H9 (cell line): ENCODE data around the gene HP1BP3. TPM values are rescaled to one million over a fixed set of nuclear protein-coding genes. Genes with fewer than 3 reads are reported as not detected.

Experiments
- DNase-seq: peaks from one replicate; pipeline ENCODE4 v3.0.0-alpha.2; 2017
- H2AFZ ChIP-seq: one replicate; pipeline ENCODE4 v1.6.1; 2013; ENCODE audit warnings: mild to moderate bottlenecking, low read length, control low read depth, moderate library complexity
- H2AK5ac ChIP-seq: 2 replicates; pipeline ENCODE4 v1.6.1; 2013; ENCODE audit warnings: low read length, control low read depth, mixed read lengths; ENCODE audit not compliant: insufficient read length
- H2BK120ac ChIP-seq: one replicate; pipeline ENCODE4 v1.6.1; 2013; ENCODE audit warnings: low read depth, mild to moderate bottlenecking, low read length, control low read depth, inconsistent platforms; ENCODE audit not compliant: poor library complexity, severe bottlenecking
- H2BK12ac ChIP-seq: 2 replicates; pipeline ENCODE4 v1.6.1; 2013; ENCODE audit warnings: low read length, control low read depth, mixed read lengths, low read depth; ENCODE audit not compliant: insufficient read length
- H2BK15ac ChIP-seq: 2 replicates; pipeline ENCODE4 v1.6.1; 2013; ENCODE audit warnings: low read depth, low read length, control low read depth
- H2BK20ac ChIP-seq: one replicate; pipeline ENCODE4 v1.6.1; 2013; ENCODE audit warnings: low read depth, mild to moderate bottlenecking, low read length, control low read depth, inconsistent platforms; ENCODE audit not compliant: poor library complexity, severe bottlenecking
- H2BK5ac ChIP-seq: 2 replicates; pipeline ENCODE4 v1.6.1; 2013; ENCODE audit warnings: low read length, control low read depth, mixed read lengths; ENCODE audit not compliant: insufficient read length
- H3K14ac ChIP-seq: 2 replicates; pipeline ENCODE4 v1.6.1; 2013; ENCODE audit warnings: low read length, control low read depth; ENCODE audit not compliant: insufficient read depth
- H3K18ac ChIP-seq: 2 replicates; pipeline ENCODE4 v1.6.1; 2013; ENCODE audit warnings: low read depth, mild to moderate bottlenecking, mixed read lengths, low read length, control low read depth; ENCODE audit not compliant: insufficient read length
- H3K23ac ChIP-seq: 2 replicates; pipeline ENCODE4 v1.6.1; 2013; ENCODE audit warnings: low read length, control low read depth, mixed read lengths, low read depth; ENCODE audit not compliant: insufficient read length
- H3K23me2 ChIP-seq: 2 replicates; pipeline ENCODE4 v1.6.1; 2013; ENCODE audit warnings: low read depth, mild to moderate bottlenecking, mixed read lengths, low read length, control low read depth; ENCODE audit not compliant: insufficient read length, poor library complexity, severe bottlenecking
- H3K27ac ChIP-seq: 2 replicates; pipeline ENCODE4 v1.5.1; 2013; ENCODE audit warnings: low read length, control low read depth, mixed read lengths, low read depth; ENCODE audit not compliant: insufficient read length
- H3K27me3 ChIP-seq: 2 replicates; pipeline ENCODE4 v1.6.1; 2013; ENCODE audit warnings: low read length, control low read depth, inconsistent platforms; ENCODE audit not compliant: insufficient read depth
- H3K4ac ChIP-seq: 2 replicates; pipeline ENCODE4 v1.6.1; 2013; ENCODE audit warnings: low read depth, mild to moderate bottlenecking, control low read depth, inconsistent platforms, low read length, moderate library complexity
- H3K4me1 ChIP-seq: 2 replicates; pipeline ENCODE4 v1.6.1; 2013; ENCODE audit warnings: low read length, control low read depth, inconsistent platforms; ENCODE audit not compliant: insufficient read depth
- H3K4me2 ChIP-seq: 2 replicates; pipeline ENCODE4 v1.6.1; 2013; ENCODE audit warnings: low read length, control low read depth, mixed read lengths; ENCODE audit not compliant: insufficient read length, insufficient read depth
- H3K56ac ChIP-seq: 2 replicates; pipeline ENCODE4 v1.6.1; 2013; ENCODE audit warnings: low read depth, mild to moderate bottlenecking, mixed read lengths, low read length, control low read depth; ENCODE audit not compliant: insufficient read length
- H3K79me1 ChIP-seq: 2 replicates; pipeline ENCODE4 v1.6.1; 2013; ENCODE audit warnings: low read depth, mild to moderate bottlenecking, moderate library complexity, low read length, control low read depth, inconsistent platforms; ENCODE audit not compliant: insufficient read depth, poor library complexity, severe bottlenecking
- H3K79me2 ChIP-seq: 2 replicates; pipeline ENCODE4 v1.6.1; 2013; ENCODE audit warnings: low read length, control low read depth, inconsistent platforms; ENCODE audit not compliant: insufficient read depth
- H3K9ac ChIP-seq: 2 replicates; pipeline ENCODE4 v1.6.1; 2013; ENCODE audit warnings: low read length, control low read depth, mixed read lengths; ENCODE audit not compliant: insufficient read length; ENCODE audit errors: extremely low read depth
- H3K9me3 ChIP-seq: one replicate; pipeline ENCODE4 v1.6.1; 2013; ENCODE audit warnings: low read depth, low read length, inconsistent platforms; ENCODE audit not compliant: control insufficient read depth
- H3T11ph ChIP-seq: one replicate; pipeline ENCODE4 v1.6.1; 2013; ENCODE audit warnings: mild to moderate bottlenecking, low read length, control low read depth, inconsistent platforms
- H4K20me1 ChIP-seq: one replicate; pipeline ENCODE4 v1.6.1; 2013; ENCODE audit not compliant: control insufficient read depth, insufficient read length, insufficient read depth
- H4K5ac ChIP-seq: 2 replicates; pipeline ENCODE4 v1.6.1; 2013; ENCODE audit warnings: low read depth, mild to moderate bottlenecking, mixed read lengths, low read length, control low read depth; ENCODE audit not compliant: insufficient read length
- H4K8ac ChIP-seq: replicated peaks from 2 replicates; pipeline ENCODE4 v1.6.1; 2013; ENCODE audit warnings: low read length, control low read depth, mixed read lengths, low read depth; ENCODE audit not compliant: insufficient read length
- H4K91ac ChIP-seq: 2 replicates; pipeline ENCODE4 v1.6.1; 2013; ENCODE audit warnings: low read depth, mild to moderate bottlenecking, moderate library complexity, mixed read lengths, low read length, control low read depth; ENCODE audit not compliant: insufficient read length
- H3K27ac Mint-ChIP-seq, 3 experiments: 2 replicates in 2 of 3; 3 replicates in 1 of 3; pipeline ENCODE4 v1.8.0; 2020 to 2021; ENCODE audit warnings: mixed read lengths in 3 of 3, mild to moderate bottlenecking in 1 of 3, moderate library complexity in 1 of 3
- H3K27me3 Mint-ChIP-seq: 2 replicates; pipeline ENCODE4 v1.8.0; 2021; ENCODE audit warnings: low read depth, mild to moderate bottlenecking, moderate library complexity, mixed read lengths
- H3K36me3 Mint-ChIP-seq, 3 experiments: 2 replicates in 2 of 3; 3 replicates in 1 of 3; pipeline ENCODE4 v1.8.0; 2020 to 2021; ENCODE audit warnings: low read depth in 3 of 3, mixed read lengths in 3 of 3; ENCODE audit not compliant: insufficient read depth in 1 of 3
- H3K4me1 Mint-ChIP-seq, 2 experiments: 2 replicates each; pipeline ENCODE4 v1.8.0; 2020; ENCODE audit warnings: mixed read lengths in 2 of 2
- H3K4me3 Mint-ChIP-seq, 2 experiments: 2 replicates in 1 of 2; 3 replicates in 1 of 2; pipeline ENCODE4 v1.8.0; 2020 to 2021; ENCODE audit warnings: mild to moderate bottlenecking in 2 of 2, mixed read lengths in 2 of 2, moderate library complexity in 1 of 2
- H3K9me3 Mint-ChIP-seq, 2 experiments: 2 replicates in 1 of 2; 3 replicates in 1 of 2; pipeline ENCODE4 v1.8.0; 2020; ENCODE audit warnings: mild to moderate bottlenecking in 2 of 2, mixed read lengths in 2 of 2, moderate library complexity in 1 of 2
- CTCF ChIP-seq: fragments of 200-600 bp; sonication (generic); conservative IDR thresholded peaks from 3 replicates; pipeline ENCODE4 v1.8.0; 2021; ENCODE audit warnings: antibody characterized with exemption, mild to moderate bottlenecking
- WGBS: extraction: QIAGEN DNeasy Blood & Tissue Kit; methylation state at CpG from one replicate; pipeline ENCODE4 v1.1.7; 2013; ENCODE audit warnings: missing lambda C conversion rate, low lambda C conversion rate, mixed read lengths; ENCODE audit not compliant: insufficient read length; ENCODE audit errors: extremely low coverage; 5-methylcytosine and 5-hydroxymethylcytosine counted together
- total RNA-seq: library from RNA; stranded (reverse); gene quantifications from 2 replicates; pipeline ENCODE4 v1.2.1, GENCODE V29; 2021

Gene HP1BP3
- total RNA-seq, 1 experiment from 2014 or later: 127 TPM

DNA sequence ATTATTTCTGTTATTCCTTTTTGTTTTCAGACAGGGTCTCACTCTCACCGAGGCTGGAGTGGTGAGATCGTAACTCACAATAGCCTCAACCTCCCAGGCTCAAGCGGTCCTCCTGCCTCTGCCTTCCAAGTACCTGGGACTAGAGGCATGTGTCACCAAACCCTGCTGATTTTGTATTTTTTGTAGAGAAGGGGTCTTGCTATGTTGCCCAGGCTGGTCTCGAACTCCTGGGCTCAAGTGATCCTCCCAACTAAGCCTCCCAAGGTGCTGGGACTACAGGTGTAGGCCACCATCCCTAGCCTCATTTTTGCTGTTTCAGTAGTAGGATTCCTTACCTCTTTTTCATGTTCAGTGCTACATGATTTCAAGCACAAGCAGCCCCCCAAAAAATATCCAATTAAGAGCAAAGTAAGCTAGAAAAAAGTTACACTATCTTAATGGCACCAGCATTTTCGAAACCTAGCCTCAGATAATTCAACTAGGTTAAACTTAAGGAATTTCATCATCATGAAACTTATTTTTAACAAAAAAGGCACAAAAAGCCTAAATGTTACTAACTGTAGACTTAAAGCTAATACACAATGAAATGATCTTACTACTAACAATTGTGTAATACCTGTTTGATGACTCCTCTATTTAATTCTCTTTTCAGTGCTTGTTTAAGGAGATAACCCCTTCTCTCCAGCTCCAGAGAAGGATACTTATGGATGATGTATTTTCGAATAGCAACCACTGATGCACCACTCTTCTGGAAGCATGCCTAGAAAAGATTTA, 16.6 kb downstream of the HP1BP3 start:
- no CpG with 5 or more reads among the region's 6 CpGs for WGBS
- Histone ChIP-seq H3K4me1 (no peaks in the 10 kb centered on the region), H4K5ac (no peak overlapping the region), H2BK15ac (no peak overlapping the region), H3K23me2 (no peaks in the 10 kb centered on the region), H3T11ph (no peak overlapping the region), H3K79me1 (no peaks in the 10 kb centered on the region), H2BK120ac (no peak overlapping the region), H4K20me1 (no peaks in the 10 kb centered on the region), H3K27ac (no peak overlapping the region), H3K9me3 (no peaks in the 10 kb centered on the region), H3K9ac (no peak overlapping the region), H2BK20ac (no peak overlapping the region), H2BK5ac (no peak overlapping the region), H3K79me2 (no peaks in the 10 kb centered on the region), H2AK5ac (no peak overlapping the region), H3K14ac (no peak overlapping the region), H2BK12ac (no peak overlapping the region), H4K91ac (no peak overlapping the region), H2AFZ (no peak overlapping the region), H3K18ac (no peak overlapping the region), H3K27me3 (no peaks in the 10 kb centered on the region), H3K23ac (no peak overlapping the region), H4K8ac (no peak overlapping the region), H3K4me2 (no peak overlapping the region), H3K56ac (no peak overlapping the region), H3K4ac (no peak overlapping the region)
- Mint-ChIP-seq H3K36me3 (peaks cover 28 to 89% (median 71%) of the 10 kb centered on the region in 3 experiments), H3K27ac (no peak overlapping the region), H3K27me3 (no peaks in the 10 kb centered on the region), H3K4me1 (no peaks in the 10 kb centered on the region), H3K9me3 (no peaks in the 10 kb centered on the region), H3K4me3 (no peak overlapping the region)
- DNase-seq: no peak
- TF ChIP-seq CTCF: no peak
